Kidney (tissue), 14 donors: ENCODE data around the gene SUGT1. TPM values are rescaled to one million over a fixed set of nuclear protein-coding genes. Genes with fewer than 3 reads are reported as not detected.

ENCODE experiments used
- DNase-seq, 5 donors: peaks; one replicate each; pipeline ENCODE4 v3.0.0-alpha.2; 2013 to 2020
- FAIRE-seq: peaks from 2 replicates; lab custom pipeline; 2012; peaks lifted over from hg19 to GRCh38; lab: Jason Lieb, UNC
- H3K27ac ChIP-seq, 2 donors: one replicate each; pipeline ENCODE4 v1.7.0; 2013; ENCODE audit warnings: low read depth in 2 of 2, low read length in 2 of 2, inconsistent platforms in 1 of 2
- H3K27me3 ChIP-seq: one replicate; pipeline ENCODE4 v1.7.1; 2013; ENCODE audit warnings: low read length, inconsistent platforms; ENCODE audit not compliant: control insufficient read depth, insufficient read depth
- H3K36me3 ChIP-seq, 3 donors: one replicate each; pipeline versions ENCODE4 v1.7.0 to v1.7.1; 2013; ENCODE audit warnings: low read length in 3 of 3, control low read depth in 1 of 3, inconsistent platforms in 1 of 3; ENCODE audit not compliant: insufficient read depth in 3 of 3, control insufficient read depth in 2 of 3
- H3K4me1 ChIP-seq, 3 donors: one replicate each; pipeline versions ENCODE4 v1.7.0 to v1.7.1; 2013; ENCODE audit warnings: low read length in 3 of 3, inconsistent platforms in 1 of 3, low read depth in 1 of 3; ENCODE audit not compliant: control insufficient read depth in 2 of 3, insufficient read depth in 2 of 3
- H3K4me3 ChIP-seq, 3 donors: one replicate each; pipeline versions ENCODE4 v1.7.0 to v1.8.1; 2013; ENCODE audit warnings: low read length in 3 of 3, control low read depth in 1 of 3, inconsistent platforms in 1 of 3
- H3K9ac ChIP-seq, 3 donors: one replicate each; pipeline versions ENCODE4 v1.7.0 to v1.7.1; 2013; ENCODE audit warnings: low read length in 3 of 3, control low read depth in 1 of 3, inconsistent platforms in 1 of 3
- H3K9me3 ChIP-seq, 3 donors: one replicate each; pipeline versions ENCODE4 v1.7.0 to v1.7.1; 2013; ENCODE audit warnings: low read length in 3 of 3, control low read depth in 1 of 3, inconsistent platforms in 1 of 3; ENCODE audit not compliant: control insufficient read depth in 2 of 3, insufficient read depth in 1 of 3
- CTCF ChIP-seq: IDR thresholded peaks from 3 replicates; pipeline ENCODE4 v1.5.1; 2012; ENCODE audit warnings: mild to moderate bottlenecking, moderate library complexity, borderline replicate concordance; ENCODE audit not compliant: insufficient read depth; ENCODE audit errors: extremely low read depth
- intact Hi-C: fragments of 100-400 bp; cut with DNase I; formaldehyde crosslinking; loops from one replicate; pipeline ENCODE4 v1.11.1; 2022
- polyA plus RNA-seq: library from polyadenylated mRNA; stranded (reverse); fragments of 350-450 nt; fragmentation: Illumina TruSeq; extraction: RNeasy Lipid Tissue Mini Kit (QIAGEN cat#74804); gene quantifications from one replicate; pipeline ENCODE4 v1.2.3, GENCODE V29; 2014; ENCODE audit warnings: low read depth, low replicate concordance; ENCODE audit not compliant: insufficient read depth
- total RNA-seq: library from RNA; stranded (reverse); fragmentation: NEBNext Ultra II Directional; extraction: Animal tissue kit (Norgen Biotek cat#: 25700); gene quantifications from one replicate; pipeline ENCODE4 v1.2.1, GENCODE V29; 2021
- donor health status: control.
- donor health status: control.
- donor health status: control.
- donor health status: control.
- donor health status: control.
- donor health status: DM: yes; HTN: yes; CAD: no.
- donor health status: Normal renal cell carcinoma (clear cell type).

Gene SUGT1
- total and polyA plus RNA-seq, 2 donors from 2014 or later, result 51.5 to 55.8 TPM

DNA sequence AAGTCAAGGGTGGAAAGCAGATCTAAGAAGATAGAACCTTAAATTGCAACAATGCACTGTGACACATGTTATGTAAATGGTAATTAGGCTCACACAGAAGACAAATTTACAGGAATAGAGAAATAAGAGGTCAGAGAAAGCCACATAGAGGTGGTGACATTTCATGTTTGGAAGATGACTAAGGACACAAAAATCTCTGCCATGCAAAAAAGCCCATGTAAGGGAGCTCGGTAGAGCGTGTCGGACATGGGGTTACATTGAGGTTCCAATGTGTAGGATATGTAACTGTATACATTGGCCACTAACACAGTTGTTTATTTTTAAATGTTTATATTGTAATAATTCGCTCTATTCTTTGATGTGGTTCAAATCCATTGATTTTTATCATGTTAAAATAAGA is 33.7 kb downstream of the SUGT1 start:
- Histone ChIP-seq H3K9ac (no peak overlapping the region), H3K9me3 (no peaks in the 10 kb centered on the region), H3K36me3 (peaks cover 0 to 18% (median 7%) of the 10 kb centered on the region in 3 donors), H3K4me3 (no peak overlapping the region), H3K4me1 (no peaks in the 10 kb centered on the region), H3K27ac (no peak overlapping the region), H3K27me3 (no peaks in the 10 kb centered on the region)
- FAIRE-seq (no peak), DNase-seq (no peak)
- intact Hi-C loops, result no loop called here
- no peak for TF ChIP-seq CTCF

GRCh38 chr13:52695856-52696255 is 43.2 kb downstream of the SUGT1 start:
- no peak for TF ChIP-seq CTCF
- no peak overlapping the region for H3K27ac ChIP-seq
- H3K4me3 ChIP-seq, result no peak overlapping the region
- no peak for DNase-seq
- no peaks in the 10 kb centered on the region for H3K27me3 ChIP-seq
- H3K36me3 ChIP-seq, result peaks cover 0 to 3% (median 0%) of the 10 kb centered on the region in 3 donors
- no peaks in the 10 kb centered on the region for H3K4me1 ChIP-seq
- no peaks in the 10 kb centered on the region for H3K9me3 ChIP-seq
- no peak for FAIRE-seq
- no peak overlapping the region for H3K9ac ChIP-seq
- intact Hi-C loops, result no loop called here

DNA sequence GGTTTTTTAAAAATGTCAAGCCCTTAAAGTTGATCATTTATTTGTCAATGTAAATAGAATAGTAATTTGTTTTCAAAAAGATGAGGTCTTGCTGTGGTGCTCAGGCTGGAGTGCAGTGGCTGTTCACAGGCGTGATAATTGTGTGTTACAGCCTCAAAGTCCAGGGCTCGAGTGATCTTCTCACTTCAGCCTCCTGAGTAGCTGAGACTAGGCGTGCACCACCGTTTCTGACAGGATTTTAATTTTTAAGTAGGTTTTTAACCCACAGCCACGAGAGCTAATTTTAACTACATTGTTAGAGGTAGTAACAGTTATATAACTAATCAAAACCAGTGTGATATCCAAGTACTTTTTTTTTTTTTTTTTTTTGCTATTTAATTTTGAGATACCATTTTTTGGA is 43.9 kb downstream of the SUGT1 start:
- H3K36me3 ChIP-seq, result peaks cover 0 to under 1% (median 0%) of the 10 kb centered on the region in 3 donors
- H3K27ac ChIP-seq, result no peak overlapping the region
- H3K9me3 ChIP-seq, result no peaks in the 10 kb centered on the region
- intact Hi-C loops, result no loop called here
- no peaks in the 10 kb centered on the region for H3K27me3 ChIP-seq
- no peak overlapping the region for H3K4me3 ChIP-seq
- H3K9ac ChIP-seq, result no peak overlapping the region
- no peaks in the 10 kb centered on the region for H3K4me1 ChIP-seq
- no peak for DNase-seq
- no peak for TF ChIP-seq CTCF
- FAIRE-seq, result peak; percentile 37

DNA sequence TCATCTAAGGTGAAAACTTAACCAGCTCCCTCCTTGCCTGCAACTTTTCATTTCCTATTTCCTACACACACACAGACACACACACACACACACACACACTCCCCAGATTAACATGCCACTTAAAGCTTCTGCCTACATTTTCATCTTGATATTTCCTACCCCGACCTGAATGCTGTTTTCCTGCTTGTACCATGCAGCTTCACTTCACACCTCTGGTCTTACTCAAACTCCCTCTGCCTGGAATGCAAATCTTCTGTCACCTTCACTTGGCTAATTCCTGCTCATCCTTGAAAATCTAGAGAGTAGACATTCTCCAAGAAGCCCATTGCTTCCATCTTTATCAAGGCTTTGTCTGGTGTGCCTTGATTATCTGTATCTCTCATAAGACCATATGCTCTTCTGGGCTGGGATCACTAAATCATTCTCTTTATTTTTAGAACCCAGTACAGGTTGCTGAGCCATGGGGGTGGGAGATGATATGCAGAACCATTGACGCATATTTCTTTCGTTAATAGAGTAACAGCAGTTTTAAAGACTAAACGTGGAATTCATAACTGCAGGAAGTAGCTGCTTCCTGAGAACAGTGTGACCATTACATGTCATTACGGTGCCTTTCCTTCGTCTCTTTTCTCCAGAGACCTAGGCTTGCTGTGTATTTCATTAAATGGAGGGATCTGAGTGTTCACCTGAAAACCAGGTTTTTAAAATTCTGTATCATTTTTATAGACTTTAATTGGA is 49.3 kb downstream of the SUGT1 start:
- no peak for DNase-seq
- H3K4me1 ChIP-seq, result no peaks in the 10 kb centered on the region
- no peak for TF ChIP-seq CTCF
- H3K27me3 ChIP-seq, result no peaks in the 10 kb centered on the region
- H3K9ac ChIP-seq, result no peak overlapping the region
- FAIRE-seq, result no peak
- intact Hi-C loops, result no loop called here
- H3K9me3 ChIP-seq, result no peaks in the 10 kb centered on the region
- no peaks in the 10 kb centered on the region for H3K36me3 ChIP-seq
- H3K4me3 ChIP-seq, result no peak overlapping the region
- no peak overlapping the region for H3K27ac ChIP-seq
